OCI-LY7 (cell line): ENCODE data around the gene GARIN5B. TPM values are rescaled to one million over a fixed set of nuclear protein-coding genes. Genes with fewer than 3 reads are reported as not detected.

Experiments
- BruUV-seq: library from RNA; stranded (reverse); fragments of 400-500 nt; replicated peaks from 2 replicates; lab custom pipeline; 2021; lab: Mats Ljungman, UMichigan
- CTCF ChIA-PET: fragments of 300-600 bp; sonication (Branson Sonifier 250); formaldehyde crosslinking; loops from one replicate; lab custom pipeline; 2022; ENCODE audit warnings: antibody characterized with exemption; ENCODE audit not compliant: unreplicated experiment; lab: Charles Lee
- POLR2A ChIA-PET: fragments of 300-600 bp; sonication (Branson Sonifier 250); formaldehyde crosslinking; loops from one replicate; lab custom pipeline; 2022; ENCODE audit warnings: antibody characterized with exemption; lab: Charles Lee
- DNase-seq: peaks from one replicate; pipeline ENCODE4 v3.0.0-alpha.2; 2015; ENCODE audit warnings: low spot score
- H2AFZ ChIP-seq: fragments of 200-600 bp; sonication (generic), shearing (Covaris generic); 2 replicates; pipeline ENCODE4 v1.6.1; 2014; ENCODE audit warnings: mild to moderate bottlenecking, antibody characterized with exemption, low read length, moderate library complexity
- H3K27ac ChIP-seq: fragments of 200-600 bp; sonication (generic); 2 replicates; pipeline ENCODE4 v1.5.1; 2014; ENCODE audit warnings: mixed run types, low read depth, mild to moderate bottlenecking, moderate library complexity, low read length, inconsistent platforms; ENCODE audit not compliant: poor library complexity, severe bottlenecking
- H3K36me3 ChIP-seq: fragments of 200-600 bp; sonication (generic); 2 replicates; pipeline ENCODE4 v1.6.1; 2014; ENCODE audit warnings: mild to moderate bottlenecking, antibody characterized with exemption, low read length, moderate library complexity, mixed read lengths; ENCODE audit not compliant: insufficient read depth
- H3K4me1 ChIP-seq: fragments of 200-600 bp; sonication (generic); 2 replicates; pipeline ENCODE4 v1.5.1; 2014; ENCODE audit warnings: mild to moderate bottlenecking, low read length; ENCODE audit not compliant: insufficient read depth, poor library complexity, severe bottlenecking
- H3K4me2 ChIP-seq: fragments of 200-600 bp; sonication (generic); 2 replicates; pipeline ENCODE4 v1.6.1; 2014; ENCODE audit warnings: mild to moderate bottlenecking, low read length
- H3K4me3 ChIP-seq: fragments of 200-600 bp; sonication (generic); 2 replicates; pipeline ENCODE4 v1.5.1; 2014; ENCODE audit warnings: mild to moderate bottlenecking, low read depth, low read length; ENCODE audit not compliant: poor library complexity, severe bottlenecking
- H3K79me2 ChIP-seq: fragments of 200-600 bp; sonication (generic); 2 replicates; pipeline ENCODE4 v1.6.1; 2016; ENCODE audit warnings: low read depth, mild to moderate bottlenecking, low read length, moderate library complexity, mixed read lengths; ENCODE audit not compliant: insufficient read depth
- H3K9me2 ChIP-seq: fragments of 200-600 bp; sonication (generic); 2 replicates; pipeline ENCODE4 v1.6.1; 2016; ENCODE audit warnings: mild to moderate bottlenecking, low read length, mixed read lengths; ENCODE audit not compliant: insufficient read depth
- H3K9me3 ChIP-seq: fragments of 200-600 bp; sonication (generic); 2 replicates; pipeline ENCODE4 v1.6.1; 2014; ENCODE audit warnings: mild to moderate bottlenecking, mixed run types, low read length, mixed read lengths
- H4K20me1 ChIP-seq: fragments of 200-600 bp; sonication (generic); 2 replicates; pipeline ENCODE4 v1.6.1; 2014; ENCODE audit warnings: mild to moderate bottlenecking, antibody characterized with exemption, low read length, moderate library complexity, mixed read lengths; ENCODE audit not compliant: insufficient read depth
- EZH2phosphoT487 ChIP-seq: fragments of 200-600 bp; sonication (generic); IDR thresholded peaks from 2 replicates; pipeline ENCODE4 v1.6.1; 2018; ENCODE audit warnings: low read depth, borderline replicate concordance, mild to moderate bottlenecking, mixed run types, antibody characterized with exemption, low read length, moderate library complexity, mixed read lengths
- intact Hi-C: fragments of 100-400 bp; cut with micrococcal nuclease; formaldehyde crosslinking; loops from one replicate; pipeline ENCODE4 v1.10.0; 2022; ENCODE audit not compliant: unreplicated experiment
- total RNA-seq, 2 experiments: library from RNA; depleted of rRNA in 1 of 2; stranded (reverse); fragments of >200 nt in 1 of 2; shearing (Covaris generic) in 1 of 2; gene quantifications; 2 replicates each; pipeline ENCODE4 v1.2.3, GENCODE V29; 2014 to 2022
- TF ChIP-seq, protein P1 (sequence below): fragments of 200-600 bp; sonication (generic); conservative IDR thresholded peaks from 2 replicates; pipeline ENCODE4 v1.5.1; 2014; ENCODE audit warnings: mild to moderate bottlenecking, antibody characterized with exemption, low read length, moderate library complexity, mixed read lengths

GARIN5B gene
- total RNA-seq, 2 experiments from 2014 or later = not detected

DNA sequence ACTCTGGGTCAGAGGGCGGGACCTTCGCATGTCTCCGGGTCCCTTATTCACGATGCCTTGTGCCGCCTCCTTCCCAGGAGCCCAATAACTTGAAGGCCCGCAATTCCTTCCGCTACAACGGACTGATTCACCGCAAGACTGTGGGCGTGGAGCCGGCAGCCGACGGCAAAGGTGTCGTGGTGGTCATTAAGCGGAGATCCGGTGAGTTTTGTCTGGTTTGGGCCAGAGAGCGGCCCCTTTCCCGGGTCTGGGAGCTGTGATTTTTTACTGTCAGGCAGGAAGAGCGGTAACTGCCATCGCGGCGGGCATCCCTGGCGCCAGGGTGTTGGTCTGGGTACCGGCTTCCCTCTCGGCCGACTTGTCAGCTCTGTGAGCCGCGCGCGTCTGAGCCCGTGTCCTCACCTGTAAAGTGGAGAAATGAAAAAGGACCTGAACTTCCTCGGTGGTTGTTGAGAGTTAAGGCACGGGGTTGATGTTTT, 23.5 kb upstream of the GARIN5B start:
- no peaks in the 10 kb centered on the region for H3K9me3 ChIP-seq
- H3K36me3 ChIP-seq = peaks cover 57% of the 10 kb centered on the region
- H3K4me2 ChIP-seq = peak overlapping the region; percentile 98
- CTCF ChIA-PET = no interaction called here
- no peak overlapping the region for H2AFZ ChIP-seq
- intact Hi-C loops = no loop called here
- TF ChIP-seq EZH2phosphoT487 = no peak
- TF ChIP-seq, protein P1, sequence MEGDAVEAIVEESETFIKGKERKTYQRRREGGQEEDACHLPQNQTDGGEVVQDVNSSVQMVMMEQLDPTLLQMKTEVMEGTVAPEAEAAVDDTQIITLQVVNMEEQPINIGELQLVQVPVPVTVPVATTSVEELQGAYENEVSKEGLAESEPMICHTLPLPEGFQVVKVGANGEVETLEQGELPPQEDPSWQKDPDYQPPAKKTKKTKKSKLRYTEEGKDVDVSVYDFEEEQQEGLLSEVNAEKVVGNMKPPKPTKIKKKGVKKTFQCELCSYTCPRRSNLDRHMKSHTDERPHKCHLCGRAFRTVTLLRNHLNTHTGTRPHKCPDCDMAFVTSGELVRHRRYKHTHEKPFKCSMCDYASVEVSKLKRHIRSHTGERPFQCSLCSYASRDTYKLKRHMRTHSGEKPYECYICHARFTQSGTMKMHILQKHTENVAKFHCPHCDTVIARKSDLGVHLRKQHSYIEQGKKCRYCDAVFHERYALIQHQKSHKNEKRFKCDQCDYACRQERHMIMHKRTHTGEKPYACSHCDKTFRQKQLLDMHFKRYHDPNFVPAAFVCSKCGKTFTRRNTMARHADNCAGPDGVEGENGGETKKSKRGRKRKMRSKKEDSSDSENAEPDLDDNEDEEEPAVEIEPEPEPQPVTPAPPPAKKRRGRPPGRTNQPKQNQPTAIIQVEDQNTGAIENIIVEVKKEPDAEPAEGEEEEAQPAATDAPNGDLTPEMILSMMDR = no peak
- BruUV-seq = no TSS peak
- DNase-seq = no peak
- peaks cover 44% of the 10 kb centered on the region for H3K79me2 ChIP-seq
- H3K9me2 ChIP-seq = no peaks in the 10 kb centered on the region
- H3K4me1 ChIP-seq = peaks cover 47% of the 10 kb centered on the region
- H4K20me1 ChIP-seq = peaks cover 27% of the 10 kb centered on the region
- peak overlapping the region; percentile 91 for H3K27ac ChIP-seq
- peak overlapping the region; percentile 87 for H3K4me3 ChIP-seq
- POLR2A ChIA-PET = no interaction called here

DNA sequence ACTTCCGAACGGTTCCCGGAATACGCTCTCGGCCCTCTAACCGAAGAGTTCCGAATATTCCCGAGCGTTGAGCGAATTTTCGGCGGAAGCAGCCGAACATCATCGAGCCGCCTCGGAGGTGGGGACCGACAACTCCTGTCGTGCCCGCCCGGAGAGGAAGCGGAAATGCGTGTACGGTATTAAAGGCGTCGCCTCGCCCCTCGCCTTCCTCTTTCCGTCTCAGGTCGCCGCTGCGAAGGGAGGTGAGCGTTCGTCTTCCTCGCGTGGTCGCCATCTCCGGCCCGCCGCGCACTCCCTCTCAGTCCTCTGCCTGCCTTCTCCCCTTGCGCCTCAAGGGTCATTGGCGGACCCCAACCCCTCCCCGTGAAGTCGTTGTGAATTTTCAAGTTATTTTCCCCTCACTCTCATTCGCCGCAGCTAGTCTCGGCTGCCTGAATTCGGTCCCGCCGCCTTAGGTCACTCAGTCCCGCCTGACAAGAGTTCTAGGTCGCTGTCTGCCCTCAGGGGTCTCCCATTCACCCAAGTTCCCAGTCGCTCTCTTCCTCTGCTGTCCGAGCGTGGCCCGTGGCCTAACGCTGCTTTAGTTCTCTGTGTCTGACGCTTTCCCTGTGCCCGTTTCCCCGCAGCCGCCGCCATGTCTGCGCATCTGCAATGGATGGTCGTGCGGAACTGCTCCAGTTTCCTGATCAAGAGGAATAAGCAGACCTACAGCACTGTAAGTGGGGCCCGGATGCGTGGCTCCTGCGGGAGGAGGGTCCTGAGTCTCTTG, 22.8 kb upstream of the GARIN5B start, which contains the start of gene RPL28:
RPL28 (plus strand) TSS at position 209 of the 769 bp plus-strand sequence; CDS start at position 635, 426 bp downstream.
- ChIA-PET CTCF (no interaction called here), POLR2A (no interaction called here)
- Histone ChIP-seq H4K20me1 (peaks cover 27% of the 10 kb centered on the region), H3K4me3 (peak within 1 kb of the TSS; percentile 87), H3K9me2 (no peaks in the 10 kb centered on the region), H3K9me3 (no peaks in the 10 kb centered on the region), H2AFZ (peak within 1 kb of the TSS; percentile 53; the same call in 1 of the 2 replicates), H3K79me2 (peaks cover 44% of the 10 kb centered on the region), H3K36me3 (peaks cover 51% of the 10 kb centered on the region), H3K4me1 (peaks cover 47% of the 10 kb centered on the region), H3K27ac (peak within 1 kb of the TSS; percentile 91), H3K4me2 (peak within 1 kb of the TSS; percentile 98)
- TSS peak; percentile 90 for BruUV-seq
- peak; percentile 99 for DNase-seq
- intact Hi-C loops = loop anchor here (2.0 kb wide), 1 partner anchor 77 kb away; no protein-coding TSS in a partner anchor
- TF ChIP-seq, protein P1 = no peak
- TF ChIP-seq EZH2phosphoT487 = no peak
